ENCODE measurements around the gene NCOA6. TPM values are rescaled to one million over a fixed set of nuclear protein-coding genes. Genes with fewer than 3 reads are reported as not detected.

NCOA6 gene
- total RNA-seq, 1 experiment from 2014 or later = 10.9 TPM

Other genes with a start within 250 kb of the NCOA6 start
- gene PIGU, start 148.6 kb downstream of the NCOA6 start, total RNA-seq (2014; rRNA removed; shearing (Covaris generic)) = 43.1 and 48.1 TPM in 2 replicates
- gene TP53INP2, start 121.3 kb downstream of the NCOA6 start, total RNA-seq (2014; rRNA removed; shearing (Covaris generic)) = 6.3 and 7.1 TPM in 2 replicates
- gene GGT7, start 47.2 kb upstream of the NCOA6 start, total RNA-seq (2014; rRNA removed; shearing (Covaris generic)) = 3.9 and 4.1 TPM in 2 replicates
- gene ACSS2, start 51.0 kb upstream of the NCOA6 start, total RNA-seq (2014; rRNA removed; shearing (Covaris generic)) = 46.1 and 48.2 TPM in 2 replicates
- gene GSS, start 130.2 kb upstream of the NCOA6 start, total RNA-seq (2014; rRNA removed; shearing (Covaris generic)) = 99.5 and 112 TPM in 2 replicates
- gene MYH7B, start 130.2 kb upstream of the NCOA6 start, total RNA-seq (2014; rRNA removed; shearing (Covaris generic)) = not detected in 2 replicates

Data from RPMI7951 (cell line).